Breast epithelium (tissue), 3 donors: ENCODE measurements around the gene SRPK3.

Experiments used
- POLR2AphosphoS5 ChIP-seq, 3 donors: sonication (generic); formaldehyde crosslinking; IDR thresholded peaks; one replicate each; pipeline ENCODE4 v1.6.1; 2017; ENCODE audit warnings: antibody characterized with exemption in 3 of 3
- TF ChIP-seq, protein P1 (sequence below), 3 donors: fragments of 450-650 bp; IDR thresholded peaks; one replicate each; pipeline ENCODE4 v1.5.1; 2016 to 2017; ENCODE audit warnings: antibody characterized with exemption in 3 of 3, mild to moderate bottlenecking in 3 of 3, moderate library complexity in 3 of 3

DNA sequence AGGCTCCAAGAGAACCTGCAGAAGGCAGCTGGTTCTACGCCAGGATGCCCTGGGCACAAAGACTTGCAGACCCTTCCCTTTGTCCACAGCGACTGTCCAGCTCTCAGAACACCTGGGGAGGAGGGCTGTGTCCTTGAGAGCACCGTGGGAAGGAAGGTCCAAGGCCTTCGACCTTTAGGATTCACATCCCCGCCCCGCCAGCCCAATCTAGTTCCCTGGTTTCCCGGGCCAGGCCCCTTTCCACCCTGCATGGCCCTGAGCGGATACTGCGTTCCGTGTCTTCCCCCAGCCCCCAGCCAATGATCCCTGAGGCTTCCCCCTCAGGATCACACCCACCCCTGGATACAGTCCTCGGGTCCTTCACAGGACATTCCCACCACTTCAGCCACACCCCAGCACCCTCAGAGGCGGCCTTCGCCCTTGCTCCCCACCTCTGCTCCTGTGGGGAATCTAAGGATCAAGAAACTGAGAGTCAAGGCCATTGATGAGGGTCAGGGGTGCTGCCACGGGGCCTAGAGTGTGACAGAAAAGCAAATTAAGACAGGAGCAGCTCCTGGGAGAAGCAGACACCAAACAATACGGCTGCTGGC lies 47.1 kb upstream of the SRPK3 start:
- TF ChIP-seq, protein P1, sequence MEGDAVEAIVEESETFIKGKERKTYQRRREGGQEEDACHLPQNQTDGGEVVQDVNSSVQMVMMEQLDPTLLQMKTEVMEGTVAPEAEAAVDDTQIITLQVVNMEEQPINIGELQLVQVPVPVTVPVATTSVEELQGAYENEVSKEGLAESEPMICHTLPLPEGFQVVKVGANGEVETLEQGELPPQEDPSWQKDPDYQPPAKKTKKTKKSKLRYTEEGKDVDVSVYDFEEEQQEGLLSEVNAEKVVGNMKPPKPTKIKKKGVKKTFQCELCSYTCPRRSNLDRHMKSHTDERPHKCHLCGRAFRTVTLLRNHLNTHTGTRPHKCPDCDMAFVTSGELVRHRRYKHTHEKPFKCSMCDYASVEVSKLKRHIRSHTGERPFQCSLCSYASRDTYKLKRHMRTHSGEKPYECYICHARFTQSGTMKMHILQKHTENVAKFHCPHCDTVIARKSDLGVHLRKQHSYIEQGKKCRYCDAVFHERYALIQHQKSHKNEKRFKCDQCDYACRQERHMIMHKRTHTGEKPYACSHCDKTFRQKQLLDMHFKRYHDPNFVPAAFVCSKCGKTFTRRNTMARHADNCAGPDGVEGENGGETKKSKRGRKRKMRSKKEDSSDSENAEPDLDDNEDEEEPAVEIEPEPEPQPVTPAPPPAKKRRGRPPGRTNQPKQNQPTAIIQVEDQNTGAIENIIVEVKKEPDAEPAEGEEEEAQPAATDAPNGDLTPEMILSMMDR (IDR thresholded peaks at IDR 0.05), result no peak
- TF ChIP-seq POLR2AphosphoS5 (IDR thresholded peaks at IDR 0.05), result no peak
